SU-DHL-6 (cell line): ENCODE measurements around the gene ZSCAN2.

Experiments
- EZH2phosphoT487 ChIP-seq: fragments of 200-600 bp; sonication (generic), shearing (Covaris generic); conservative IDR thresholded peaks from 2 replicates; pipeline ENCODE4 v1.6.1; 2018; ENCODE audit warnings: mild to moderate bottlenecking, antibody characterized with exemption, low read length, moderate library complexity, mixed read lengths
- TF ChIP-seq, protein P1 (sequence below): fragments of 200-600 bp; sonication (generic); IDR thresholded peaks from one replicate; pipeline ENCODE4 v1.5.1; 2017; ENCODE audit warnings: antibody characterized with exemption, mild to moderate bottlenecking, low read length, moderate library complexity; ENCODE audit not compliant: insufficient read depth, poor library complexity, severe bottlenecking

DNA sequence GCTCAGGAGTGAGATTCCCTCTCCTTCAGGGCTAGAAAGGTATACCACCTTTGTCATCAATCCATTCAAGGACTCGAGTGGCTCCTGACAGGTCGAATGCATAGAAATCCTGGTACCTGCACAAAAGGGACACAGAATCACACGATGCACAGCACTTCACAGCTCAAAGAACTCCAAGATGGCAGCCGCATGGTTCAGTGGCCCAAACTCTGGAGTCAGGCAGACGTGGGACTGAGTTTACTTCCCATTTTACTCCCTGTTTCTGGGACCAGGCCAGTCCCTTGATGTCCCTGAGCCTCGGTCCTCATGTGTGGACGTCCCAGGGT lies 52.7 kb downstream of the ZSCAN2 start:
- TF ChIP-seq, protein P1, sequence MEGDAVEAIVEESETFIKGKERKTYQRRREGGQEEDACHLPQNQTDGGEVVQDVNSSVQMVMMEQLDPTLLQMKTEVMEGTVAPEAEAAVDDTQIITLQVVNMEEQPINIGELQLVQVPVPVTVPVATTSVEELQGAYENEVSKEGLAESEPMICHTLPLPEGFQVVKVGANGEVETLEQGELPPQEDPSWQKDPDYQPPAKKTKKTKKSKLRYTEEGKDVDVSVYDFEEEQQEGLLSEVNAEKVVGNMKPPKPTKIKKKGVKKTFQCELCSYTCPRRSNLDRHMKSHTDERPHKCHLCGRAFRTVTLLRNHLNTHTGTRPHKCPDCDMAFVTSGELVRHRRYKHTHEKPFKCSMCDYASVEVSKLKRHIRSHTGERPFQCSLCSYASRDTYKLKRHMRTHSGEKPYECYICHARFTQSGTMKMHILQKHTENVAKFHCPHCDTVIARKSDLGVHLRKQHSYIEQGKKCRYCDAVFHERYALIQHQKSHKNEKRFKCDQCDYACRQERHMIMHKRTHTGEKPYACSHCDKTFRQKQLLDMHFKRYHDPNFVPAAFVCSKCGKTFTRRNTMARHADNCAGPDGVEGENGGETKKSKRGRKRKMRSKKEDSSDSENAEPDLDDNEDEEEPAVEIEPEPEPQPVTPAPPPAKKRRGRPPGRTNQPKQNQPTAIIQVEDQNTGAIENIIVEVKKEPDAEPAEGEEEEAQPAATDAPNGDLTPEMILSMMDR = no peak
- TF ChIP-seq EZH2phosphoT487 = no peak
